Right lobe of liver (tissue), 6 donors: Measurements from ENCODE around the gene TSC22D4. TPM values are rescaled to one million over a fixed set of nuclear protein-coding genes. Genes with fewer than 3 reads are reported as not detected.

Experiments used
- ATAC-seq, 4 donors: fragments of 200-7000 bp; cut with Tn5 transposase; one replicate each; pipeline ENCODE4 v1.9.1; 2020; ENCODE audit warnings: mild to moderate bottlenecking in 4 of 4, moderate library complexity in 4 of 4
- DNase-seq, 3 donors: peaks; one replicate each; pipeline ENCODE4 v3.0.0-alpha.2; 2020
- H3K27ac ChIP-seq, 3 donors: fragments of 200-600 bp; one replicate each; pipeline ENCODE4 v1.8.0; 2022
- H3K27me3 ChIP-seq, 2 donors: fragments of 200-600 bp; one replicate each; pipeline ENCODE4 v1.8.0; 2022
- H3K36me3 ChIP-seq, 4 donors: fragments of 200-600 bp; sonication (generic) in 1 of 4; one replicate each; pipeline versions ENCODE4 v1.5.1 to v1.8.0; 2017 to 2022; ENCODE audit warnings: control low read depth in 1 of 4
- H3K4me1 ChIP-seq, 4 donors: fragments of 200-600 bp; sonication (generic) in 1 of 4; one replicate each; pipeline versions ENCODE4 v1.5.1 to v1.8.0; 2017 to 2022; ENCODE audit warnings: control low read depth in 1 of 4
- H3K4me3 ChIP-seq, 3 donors: fragments of 200-600 bp; one replicate each; pipeline ENCODE4 v1.8.0; 2022
- H3K9me3 ChIP-seq, 4 donors: fragments of 200-600 bp; sonication (generic) in 1 of 4; one replicate each; pipeline versions ENCODE4 v1.5.1 to v1.8.0; 2017 to 2022; ENCODE audit warnings: control low read depth in 1 of 4
- POLR2A ChIP-seq: fragments of 450-650 bp; IDR thresholded peaks from one replicate; pipeline ENCODE4 v1.6.1; 2017; ENCODE audit warnings: antibody characterized with exemption, mild to moderate bottlenecking
- WGBS: methylation state at CpG from one replicate; pipeline ENCODE4 v1.1.6; 2018; ENCODE audit warnings: low coverage, low lambda C conversion rate; ENCODE audit not compliant: insufficient coverage; ENCODE audit errors: missing lambda C conversion rate; 5-methylcytosine and 5-hydroxymethylcytosine counted together
- intact Hi-C, 2 donors: fragments of 100-400 bp; cut with DNase I; formaldehyde crosslinking; loops; one replicate each; pipeline versions ENCODE4 v1.11.2 to v1.14.1; 2022
- total RNA-seq, 6 experiments: library from RNA; depleted of rRNA in 2 of 6; stranded (reverse); fragments of >200 nt in 2 of 6; fragmentation: NEBNext Ultra II Directional in 3 of 6; extraction: Animal tissue kit (Norgen Biotek cat#: 25700) in 3 of 6; gene quantifications; one replicate each; pipeline versions ENCODE4 v1.1.0 to v1.2.4, GENCODE V29; 2016 to 2023
- TF ChIP-seq, protein P1 (sequence below), 4 donors: fragments of 200-600 bp in 3 of 4; fragments of 450-650 bp in 1 of 4; IDR thresholded peaks; one replicate each; pipeline versions ENCODE4 v1.5.1 to v1.8.0; 2016 to 2022; ENCODE audit warnings: antibody characterized with exemption in 4 of 4, mild to moderate bottlenecking in 2 of 4
- donor health status: DM: no; HTN: yes; CAD: no.
- donor health status: DM: no; HTN: no; CAD: no.
- donor health status: DM: no; HTN: no; CAD: no.
- donor health status: DM: no; HTN: yes; CAD: no.
- donor health status: DM: no; HTN: yes; CAD: no.

The TSC22D4 gene
- total RNA-seq, 6 experiments from 2014 or later: 12.5 to 20.5 (median 17.0) TPM

DNA sequence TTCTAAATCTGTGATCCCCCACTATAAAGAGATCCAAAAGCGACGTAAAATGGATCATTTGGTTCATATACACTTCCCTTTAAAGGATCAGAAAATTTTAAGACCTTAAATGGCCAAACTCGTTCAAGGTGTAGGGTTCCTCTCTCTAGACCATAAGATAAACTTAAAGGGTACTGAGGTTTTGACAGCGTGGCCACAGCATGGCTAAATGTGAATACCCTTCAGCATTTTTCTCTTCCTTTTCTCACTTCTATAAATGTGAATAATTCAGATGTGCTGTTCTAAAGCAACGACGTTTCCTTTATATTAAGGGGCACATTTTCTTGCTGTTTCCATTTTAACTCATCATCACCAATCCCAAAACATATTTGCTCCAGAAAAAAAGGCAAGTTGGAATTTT is 55.7 kb downstream of the TSC22D4 start:
- no peaks in the 10 kb centered on the region for H3K9me3 ChIP-seq
- peaks cover 0 to 6% (median 2%) of the 10 kb centered on the region in 4 donors for H3K4me1 ChIP-seq
- no peaks in the 10 kb centered on the region for H3K36me3 ChIP-seq
- H3K27ac ChIP-seq: no peak overlapping the region
- 76% methylated on average over 6 of the region's 6 CpGs for WGBS
- intact Hi-C loops: no loop called here
- DNase-seq (no peak), ATAC-seq (no peak)
- H3K4me3 ChIP-seq: no peak overlapping the region
- no peak for TF ChIP-seq POLR2A
- TF ChIP-seq, protein P1, sequence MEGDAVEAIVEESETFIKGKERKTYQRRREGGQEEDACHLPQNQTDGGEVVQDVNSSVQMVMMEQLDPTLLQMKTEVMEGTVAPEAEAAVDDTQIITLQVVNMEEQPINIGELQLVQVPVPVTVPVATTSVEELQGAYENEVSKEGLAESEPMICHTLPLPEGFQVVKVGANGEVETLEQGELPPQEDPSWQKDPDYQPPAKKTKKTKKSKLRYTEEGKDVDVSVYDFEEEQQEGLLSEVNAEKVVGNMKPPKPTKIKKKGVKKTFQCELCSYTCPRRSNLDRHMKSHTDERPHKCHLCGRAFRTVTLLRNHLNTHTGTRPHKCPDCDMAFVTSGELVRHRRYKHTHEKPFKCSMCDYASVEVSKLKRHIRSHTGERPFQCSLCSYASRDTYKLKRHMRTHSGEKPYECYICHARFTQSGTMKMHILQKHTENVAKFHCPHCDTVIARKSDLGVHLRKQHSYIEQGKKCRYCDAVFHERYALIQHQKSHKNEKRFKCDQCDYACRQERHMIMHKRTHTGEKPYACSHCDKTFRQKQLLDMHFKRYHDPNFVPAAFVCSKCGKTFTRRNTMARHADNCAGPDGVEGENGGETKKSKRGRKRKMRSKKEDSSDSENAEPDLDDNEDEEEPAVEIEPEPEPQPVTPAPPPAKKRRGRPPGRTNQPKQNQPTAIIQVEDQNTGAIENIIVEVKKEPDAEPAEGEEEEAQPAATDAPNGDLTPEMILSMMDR (IDR thresholded peaks at IDR 0.05): no peak
- H3K27me3 ChIP-seq: no peaks in the 10 kb centered on the region

- H3K36me3 ChIP-seq: no peaks in the 10 kb centered on the region
- ATAC-seq (no peak), DNase-seq (no peak)
- TF ChIP-seq, protein P1 (IDR thresholded peaks at IDR 0.05): no peak
- TF ChIP-seq POLR2A: no peak
- WGBS: 100% methylated on average over 1 of the region's 1 CpG
- intact Hi-C loops: no loop called here
- H3K4me3 ChIP-seq: no peak overlapping the region
- no peaks in the 10 kb centered on the region for H3K4me1 ChIP-seq
- H3K27ac ChIP-seq: no peak overlapping the region
- no peaks in the 10 kb centered on the region for H3K27me3 ChIP-seq
- no peaks in the 10 kb centered on the region for H3K9me3 ChIP-seq
Observed at GRCh38 chr7:100419660-100420226, 59.3 kb downstream of the TSC22D4 start.

- no peaks in the 10 kb centered on the region for H3K27me3 ChIP-seq
- intact Hi-C loops: no loop called here
- WGBS: 83% methylated on average over 1 of the region's 1 CpG
- no peak for ATAC-seq
- DNase-seq: no peak
- no peak overlapping the region for H3K4me3 ChIP-seq
- no peak overlapping the region for H3K27ac ChIP-seq
- H3K4me1 ChIP-seq: no peaks in the 10 kb centered on the region
- H3K9me3 ChIP-seq: no peaks in the 10 kb centered on the region
- TF ChIP-seq, protein P1 (IDR thresholded peaks at IDR 0.05): no peak
- no peak for TF ChIP-seq POLR2A
- no peaks in the 10 kb centered on the region for H3K36me3 ChIP-seq
Observed at GRCh38 chr7:100418930-100419659, 59.9 kb downstream of the TSC22D4 start.

Other genes starting within 250 kb of the TSC22D4 start
- not detected for gene SPDYE3, start 171.5 kb downstream of the TSC22D4 start, total RNA-seq
- 10 to 100 TPM; 12.0 to 36.2 (median 22.7) TPM for gene PILRB, start 121.1 kb downstream of the TSC22D4 start, total RNA-seq
- gene PILRA, start 105.7 kb downstream of the TSC22D4 start, total RNA-seq: 1 to 10 TPM; 1.4 to 7.1 (median 4.0) TPM
- 1 to 10 TPM in 5 of 6 experiments, under 1 TPM in 1; 0.86 to 5.7 (median 2.7) TPM for gene ZCWPW1, start 50.5 kb downstream of the TSC22D4 start, total RNA-seq
- gene MEPCE, start 49.4 kb downstream of the TSC22D4 start, total RNA-seq: 10 to 100 TPM; 17.1 to 25.1 (median 20.7) TPM
- 10 to 100 TPM in 5 of 6 experiments, 1 to 10 TPM in 1; 9.8 to 26.8 (median 13.2) TPM for gene PPP1R35, start 42.7 kb downstream of the TSC22D4 start, total RNA-seq
- gene SPACDR, start 15.0 kb downstream of the TSC22D4 start, total RNA-seq: not detected
- gene NYAP1, start 4.7 kb upstream of the TSC22D4 start, total RNA-seq: under 1 TPM; 0.06 to 0.74 (median 0.32) TPM
- gene AGFG2, start 60.0 kb upstream of the TSC22D4 start, total RNA-seq: 10 to 100 TPM; 52.9 to 86.3 (median 69.8) TPM
- 1 to 10 TPM in 3 of 6 experiments, under 1 TPM in 1, not detected in 2; 0.53 to 4.5 (median 2.2) TPM for gene SAP25, start 94.7 kb upstream of the TSC22D4 start, total RNA-seq
- gene LRCH4, start 106.9 kb upstream of the TSC22D4 start, total RNA-seq: 10 to 100 TPM; 19.5 to 39.1 (median 24.7) TPM
- 1 to 10 TPM in 1 of 6 experiments, under 1 TPM in 5; 0.25 to 1.0 (median 0.45) TPM for gene FBXO24, start 107.1 kb upstream of the TSC22D4 start, total RNA-seq
- 10 to 100 TPM; 10.9 to 48.5 (median 23.6) TPM for gene PCOLCE, start 123.1 kb upstream of the TSC22D4 start, total RNA-seq
- gene MOSPD3, start 133.3 kb upstream of the TSC22D4 start, total RNA-seq: 10 to 100 TPM in 5 of 6 experiments, 1 to 10 TPM in 1; 8.6 to 19.3 (median 13.9) TPM
- gene TFR2, start 162.3 kb upstream of the TSC22D4 start, total RNA-seq: 100 to 1,000 TPM; 413 to 669 (median 501) TPM
- not detected for gene ACTL6B, start 177.2 kb upstream of the TSC22D4 start, total RNA-seq
- gene GNB2, start 194.5 kb upstream of the TSC22D4 start, total RNA-seq: 100 to 1,000 TPM in 3 of 6 experiments, 10 to 100 TPM in 3; 75.6 to 133 (median 106) TPM
- gene GIGYF1, start 215.0 kb upstream of the TSC22D4 start, total RNA-seq: 10 to 100 TPM in 4 of 6 experiments, 1 to 10 TPM in 2; 6.6 to 25.1 (median 15.5) TPM
- 10 to 100 TPM; 13.0 to 52.2 (median 29.2) TPM for gene POP7, start 226.9 kb upstream of the TSC22D4 start, total RNA-seq
- gene EPO, start 241.3 kb upstream of the TSC22D4 start, total RNA-seq: 10 to 100 TPM in 3 of 6 experiments, 1 to 10 TPM in 1, under 1 TPM in 2; 0.20 to 84.5 (median 12.7) TPM